GM12878 (cell line): ENCODE data around the gene FERMT3. TPM values are rescaled to one million over a fixed set of nuclear protein-coding genes. Genes with fewer than 3 reads are reported as not detected.

ENCODE experiments used
- ATF7 ChIP-seq: fragments of 450-650 bp; IDR thresholded peaks from 2 replicates; pipeline ENCODE4 v1.6.1; 2016; ENCODE audit warnings: low read depth, mild to moderate bottlenecking
- RELA ChIP-seq: fragments of 450-650 bp; IDR thresholded peaks from 2 replicates; pipeline ENCODE4 v1.8.0; 2014; ENCODE audit warnings: borderline replicate concordance; ENCODE audit not compliant: partially characterized antibody
- polyA plus RNA-seq, 11 experiments: library from polyadenylated mRNA; depleted of rRNA in 4 of 11; unstranded in 6 of 11; stranded (reverse) in 5 of 11; fragments of >200 nt; fragmentation: Nextera tagmentation in 4 of 11; fragmentation: Illumina TruSeq in 1 of 11; extraction: Ambion mirVana in 4 of 11; extraction: Trizol in 1 of 11; gene quantifications; 1 replicate in 1 of 11; 2 replicates in 10 of 11; pipeline versions ENCODE4 v1.2.1 to v1.2.3, GENCODE V29; 2011 to 2016; ENCODE audit warnings: inconsistent platforms in 2 of 11, missing spikeins in 2 of 11, low read depth in 1 of 11
- total RNA-seq, 4 experiments: library from RNA; depleted of rRNA in 3 of 4; stranded (reverse); fragments of >200 nt in 3 of 4; fragmentation: Illumina TruSeq in 1 of 4; extraction: Trizol in 1 of 4; gene quantifications; 2 replicates each; pipeline versions ENCODE4 v1.2.1 to v1.2.3, GENCODE V29; 2013 to 2021
- TF ChIP-seq, protein P1 (sequence below): fragments of 450-650 bp; IDR thresholded peaks from 2 replicates; pipeline ENCODE4 v1.6.1; 2016; ENCODE audit warnings: mild to moderate bottlenecking, moderate library complexity, borderline replicate concordance
- TF ChIP-seq, protein P2 (sequence below): fragments of 450-650 bp; IDR thresholded peaks from 2 replicates; pipeline ENCODE4 v1.6.1; 2017; ENCODE audit warnings: mild to moderate bottlenecking, moderate library complexity

The FERMT3 gene
- total and polyA plus RNA-seq, 10 of the 15 experiments (the other 5 are each of a cell fraction or from before 2014, with no cell fraction given), result 2.0 to 211 (median 114) TPM

DNA sequence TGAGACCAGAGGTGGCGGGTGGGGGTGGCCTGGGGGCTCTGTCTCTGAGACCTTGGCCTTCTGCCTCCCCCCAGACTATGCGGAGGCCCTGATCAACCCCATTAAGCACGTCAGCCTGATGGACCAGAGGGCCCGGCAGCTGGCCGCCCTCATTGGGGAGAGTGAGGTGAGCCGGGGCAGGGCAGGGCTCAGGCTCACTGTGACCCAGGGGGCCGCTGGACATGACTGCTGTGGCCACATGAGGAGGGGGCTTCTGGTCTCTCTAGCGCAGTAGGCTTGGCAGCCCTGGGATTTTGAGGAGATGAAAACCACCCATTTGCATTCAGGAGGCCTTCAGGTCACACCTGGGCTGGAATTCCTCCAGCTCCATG, 57.4 kb downstream of the FERMT3 start (continued):
- TF ChIP-seq, protein P1, sequence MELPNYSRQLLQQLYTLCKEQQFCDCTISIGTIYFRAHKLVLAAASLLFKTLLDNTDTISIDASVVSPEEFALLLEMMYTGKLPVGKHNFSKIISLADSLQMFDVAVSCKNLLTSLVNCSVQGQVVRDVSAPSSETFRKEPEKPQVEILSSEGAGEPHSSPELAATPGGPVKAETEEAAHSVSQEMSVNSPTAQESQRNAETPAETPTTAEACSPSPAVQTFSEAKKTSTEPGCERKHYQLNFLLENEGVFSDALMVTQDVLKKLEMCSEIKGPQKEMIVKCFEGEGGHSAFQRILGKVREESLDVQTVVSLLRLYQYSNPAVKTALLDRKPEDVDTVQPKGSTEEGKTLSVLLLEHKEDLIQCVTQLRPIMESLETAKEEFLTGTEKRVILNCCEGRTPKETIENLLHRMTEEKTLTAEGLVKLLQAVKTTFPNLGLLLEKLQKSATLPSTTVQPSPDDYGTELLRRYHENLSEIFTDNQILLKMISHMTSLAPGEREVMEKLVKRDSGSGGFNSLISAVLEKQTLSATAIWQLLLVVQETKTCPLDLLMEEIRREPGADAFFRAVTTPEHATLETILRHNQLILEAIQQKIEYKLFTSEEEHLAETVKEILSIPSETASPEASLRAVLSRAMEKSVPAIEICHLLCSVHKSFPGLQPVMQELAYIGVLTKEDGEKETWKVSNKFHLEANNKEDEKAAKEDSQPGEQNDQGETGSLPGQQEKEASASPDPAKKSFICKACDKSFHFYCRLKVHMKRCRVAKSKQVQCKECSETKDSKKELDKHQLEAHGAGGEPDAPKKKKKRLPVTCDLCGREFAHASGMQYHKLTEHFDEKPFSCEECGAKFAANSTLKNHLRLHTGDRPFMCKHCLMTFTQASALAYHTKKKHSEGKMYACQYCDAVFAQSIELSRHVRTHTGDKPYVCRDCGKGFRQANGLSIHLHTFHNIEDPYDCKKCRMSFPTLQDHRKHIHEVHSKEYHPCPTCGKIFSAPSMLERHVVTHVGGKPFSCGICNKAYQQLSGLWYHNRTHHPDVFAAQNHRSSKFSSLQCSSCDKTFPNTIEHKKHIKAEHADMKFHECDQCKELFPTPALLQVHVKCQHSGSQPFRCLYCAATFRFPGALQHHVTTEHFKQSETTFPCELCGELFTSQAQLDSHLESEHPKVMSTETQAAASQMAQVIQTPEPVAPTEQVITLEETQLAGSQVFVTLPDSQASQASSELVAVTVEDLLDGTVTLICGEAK, result no peak
- no peak for TF ChIP-seq RELA
- TF ChIP-seq, protein P2, sequence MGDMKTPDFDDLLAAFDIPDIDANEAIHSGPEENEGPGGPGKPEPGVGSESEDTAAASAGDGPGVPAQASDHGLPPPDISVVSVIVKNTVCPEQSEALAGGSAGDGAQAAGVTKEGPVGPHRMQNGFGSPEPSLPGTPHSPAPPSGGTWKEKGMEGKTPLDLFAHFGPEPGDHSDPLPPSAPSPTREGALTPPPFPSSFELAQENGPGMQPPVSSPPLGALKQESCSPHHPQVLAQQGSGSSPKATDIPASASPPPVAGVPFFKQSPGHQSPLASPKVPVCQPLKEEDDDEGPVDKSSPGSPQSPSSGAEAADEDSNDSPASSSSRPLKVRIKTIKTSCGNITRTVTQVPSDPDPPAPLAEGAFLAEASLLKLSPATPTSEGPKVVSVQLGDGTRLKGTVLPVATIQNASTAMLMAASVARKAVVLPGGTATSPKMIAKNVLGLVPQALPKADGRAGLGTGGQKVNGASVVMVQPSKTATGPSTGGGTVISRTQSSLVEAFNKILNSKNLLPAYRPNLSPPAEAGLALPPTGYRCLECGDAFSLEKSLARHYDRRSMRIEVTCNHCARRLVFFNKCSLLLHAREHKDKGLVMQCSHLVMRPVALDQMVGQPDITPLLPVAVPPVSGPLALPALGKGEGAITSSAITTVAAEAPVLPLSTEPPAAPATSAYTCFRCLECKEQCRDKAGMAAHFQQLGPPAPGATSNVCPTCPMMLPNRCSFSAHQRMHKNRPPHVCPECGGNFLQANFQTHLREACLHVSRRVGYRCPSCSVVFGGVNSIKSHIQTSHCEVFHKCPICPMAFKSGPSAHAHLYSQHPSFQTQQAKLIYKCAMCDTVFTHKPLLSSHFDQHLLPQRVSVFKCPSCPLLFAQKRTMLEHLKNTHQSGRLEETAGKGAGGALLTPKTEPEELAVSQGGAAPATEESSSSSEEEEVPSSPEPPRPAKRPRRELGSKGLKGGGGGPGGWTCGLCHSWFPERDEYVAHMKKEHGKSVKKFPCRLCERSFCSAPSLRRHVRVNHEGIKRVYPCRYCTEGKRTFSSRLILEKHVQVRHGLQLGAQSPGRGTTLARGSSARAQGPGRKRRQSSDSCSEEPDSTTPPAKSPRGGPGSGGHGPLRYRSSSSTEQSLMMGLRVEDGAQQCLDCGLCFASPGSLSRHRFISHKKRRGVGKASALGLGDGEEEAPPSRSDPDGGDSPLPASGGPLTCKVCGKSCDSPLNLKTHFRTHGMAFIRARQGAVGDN, result no peak
- TF ChIP-seq ATF7, result no peak
